Stimulated activated CD4-positive, alpha-beta T cell treated with anti-CD3 and anti-CD28 coated beads, Interleukin-12 subunit alpha, Interleukin-12 subunit beta, amount 100 ng/mL, for 48 hours (primary cell): ENCODE results near the gene PDE6H.

ENCODE experiments used
- DNase-seq, 3 donors: peaks; one replicate each; pipeline ENCODE4 v3.0.0-alpha.2; 2020; ENCODE audit warnings: low read depth in 2 of 3, low spot score in 1 of 3

Gene PDE6H

GRCh38 chr12:14950982-14951746, 21.7 kb upstream of the PDE6H start:
- no peak for DNase-seq

GRCh38 chr12:14951851-14952250, 21.0 kb upstream of the PDE6H start:
- DNase-seq = no peak

GRCh38 chr12:14952299-14952921, 20.4 kb upstream of the PDE6H start:
- DNase-seq = no peak

GRCh38 chr12:14953752-14954151, 19.1 kb upstream of the PDE6H start:
- DNase-seq = no peak

GRCh38 chr12:14954269-14954668, 18.6 kb upstream of the PDE6H start:
- no peak for DNase-seq

- DNase-seq = no peak
These were observed 16.6 kb upstream of the PDE6H start for GRCh38 chr12:14956024-14956891.

- no peak for DNase-seq
These were observed 15.9 kb upstream of the PDE6H start for GRCh38 chr12:14956905-14957304.

- no peak for DNase-seq
These were observed 15.2 kb upstream of the PDE6H start for GRCh38 chr12:14957551-14958168.

GRCh38 chr12:14958361-14959125, 14.3 kb upstream of the PDE6H start:
- no peak for DNase-seq

GRCh38 chr12:14959126-14959440, 13.8 kb upstream of the PDE6H start:
- no peak for DNase-seq

- no peak for DNase-seq
These were observed 13.4 kb upstream of the PDE6H start for GRCh38 chr12:14959463-14959862.

- no peak for DNase-seq
These were observed 12.8 kb upstream of the PDE6H start for GRCh38 chr12:14959916-14960496.

- DNase-seq = no peak
These were observed 12.0 kb upstream of the PDE6H start for GRCh38 chr12:14960548-14961465.

GRCh38 chr12:14961466-14962152, 11.2 kb upstream of the PDE6H start, which contains the start of gene ARHGDIB:
ARHGDIB (minus strand) TSS chr12:14961601; CDS start chr12:14950712, 10,889 bp downstream.
- DNase-seq = peak in 2 of 3 donors; percentile 66 to 70

- DNase-seq = no peak
These were observed 10.7 kb upstream of the PDE6H start for GRCh38 chr12:14962153-14962539.

GRCh38 chr12:14962797-14963196, 10.0 kb upstream of the PDE6H start:
- no peak for DNase-seq

GRCh38 chr12:14963520-14963919, 9.3 kb upstream of the PDE6H start:
- DNase-seq = no peak

GRCh38 chr12:14964406-14964805, 8.4 kb upstream of the PDE6H start:
- no peak for DNase-seq

- no peak for DNase-seq
These were observed 7.6 kb upstream of the PDE6H start for GRCh38 chr12:14965221-14965620.
